ENCODE data around the gene C19orf81.
A peak's percentile ranks its signal among the peaks of the same experiment; 100 is the strongest.

DNA sequence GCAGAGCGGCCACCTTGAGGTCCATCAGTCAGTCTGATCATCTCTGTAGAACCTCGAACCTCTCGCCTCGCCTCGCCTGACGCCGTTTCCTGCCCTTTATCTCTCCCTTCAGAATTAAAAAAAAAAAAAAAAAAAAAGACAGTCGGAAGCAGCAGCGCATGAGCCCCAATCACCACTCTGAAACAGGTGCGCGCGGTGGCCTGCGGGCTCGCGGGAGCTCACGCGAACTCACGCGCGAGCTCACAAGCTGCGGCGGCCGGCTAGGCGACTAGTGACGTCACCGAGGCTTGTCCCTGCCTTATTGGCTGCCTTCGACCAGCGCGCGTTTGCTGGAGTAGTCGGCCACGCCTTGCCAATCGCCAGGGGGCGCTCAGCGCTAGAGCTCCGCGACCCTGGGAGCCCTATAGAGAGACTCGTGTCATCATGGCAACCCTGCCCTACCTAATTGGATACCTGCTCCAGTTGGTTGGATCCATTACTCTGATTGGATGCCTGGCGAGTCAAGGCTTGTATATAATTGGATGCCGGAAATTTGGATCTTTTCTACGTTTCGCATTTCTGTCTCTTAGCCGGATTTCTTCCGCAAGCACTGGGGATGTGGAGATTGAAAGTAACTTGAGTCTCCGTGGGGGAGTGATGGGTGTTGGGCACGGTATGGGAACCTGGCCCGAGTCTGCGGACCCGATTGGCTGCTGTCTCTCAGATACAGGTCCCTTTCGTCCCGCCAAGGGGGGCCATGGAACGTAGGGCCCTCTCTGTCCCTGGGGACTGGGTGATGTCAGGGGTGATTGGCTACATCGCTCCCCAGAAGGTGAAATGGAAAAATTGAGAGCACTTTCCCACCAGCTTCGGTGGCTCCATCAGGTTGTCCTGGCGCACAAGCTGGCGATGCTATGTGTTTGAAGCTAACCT is 41.1 kb upstream of the C19orf81 start:
- TF ChIP-seq, protein P1, sequence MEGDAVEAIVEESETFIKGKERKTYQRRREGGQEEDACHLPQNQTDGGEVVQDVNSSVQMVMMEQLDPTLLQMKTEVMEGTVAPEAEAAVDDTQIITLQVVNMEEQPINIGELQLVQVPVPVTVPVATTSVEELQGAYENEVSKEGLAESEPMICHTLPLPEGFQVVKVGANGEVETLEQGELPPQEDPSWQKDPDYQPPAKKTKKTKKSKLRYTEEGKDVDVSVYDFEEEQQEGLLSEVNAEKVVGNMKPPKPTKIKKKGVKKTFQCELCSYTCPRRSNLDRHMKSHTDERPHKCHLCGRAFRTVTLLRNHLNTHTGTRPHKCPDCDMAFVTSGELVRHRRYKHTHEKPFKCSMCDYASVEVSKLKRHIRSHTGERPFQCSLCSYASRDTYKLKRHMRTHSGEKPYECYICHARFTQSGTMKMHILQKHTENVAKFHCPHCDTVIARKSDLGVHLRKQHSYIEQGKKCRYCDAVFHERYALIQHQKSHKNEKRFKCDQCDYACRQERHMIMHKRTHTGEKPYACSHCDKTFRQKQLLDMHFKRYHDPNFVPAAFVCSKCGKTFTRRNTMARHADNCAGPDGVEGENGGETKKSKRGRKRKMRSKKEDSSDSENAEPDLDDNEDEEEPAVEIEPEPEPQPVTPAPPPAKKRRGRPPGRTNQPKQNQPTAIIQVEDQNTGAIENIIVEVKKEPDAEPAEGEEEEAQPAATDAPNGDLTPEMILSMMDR (IDR thresholded peaks at IDR 0.05; ENCODE audit: poor library complexity, severe bottlenecking): peak; percentile 90
- TF ChIP-seq EZH2 (IDR thresholded peaks at IDR 0.05; ENCODE audit: borderline replicate concordance, insufficient read depth, low read length, poor library complexity, severe bottlenecking) (no peak), POLR2AphosphoS5 (IDR thresholded peaks at IDR 0.05) (no peak)
